NB4 (cell line): ENCODE results near the gene MYCBPAP.

Experiments used
- CTCF ChIP-seq: IDR thresholded peaks from one replicate; pipeline ENCODE4 v1.5.1; 2012; ENCODE audit warnings: low read depth, low read length
- MAX ChIP-seq: IDR thresholded peaks from 2 replicates; pipeline ENCODE4 v1.6.1; 2011; ENCODE audit warnings: low read depth, low read length
- MYC ChIP-seq: IDR thresholded peaks from 2 replicates; pipeline ENCODE4 v1.6.1; 2011; ENCODE audit warnings: low read depth, low read length
- POLR2A ChIP-seq: IDR thresholded peaks from 2 replicates; pipeline ENCODE4 v1.6.1; 2011; ENCODE audit warnings: mild to moderate bottlenecking; ENCODE audit not compliant: insufficient read length; ENCODE audit errors: extremely low read depth

- TF ChIP-seq CTCF (no peak), POLR2A (no peak), MYC (no peak), MAX (no peak)
These were observed 58.6 kb downstream of the MYCBPAP start for GRCh38 chr17:50566886-50567285.
